ENCODE results near the gene FANCC. TPM values are rescaled to one million over a fixed set of nuclear protein-coding genes. Genes with fewer than 3 reads are reported as not detected.

FANCC gene
- total RNA-seq, 1 experiment from 2014 or later, result 14.5 TPM

DNA sequence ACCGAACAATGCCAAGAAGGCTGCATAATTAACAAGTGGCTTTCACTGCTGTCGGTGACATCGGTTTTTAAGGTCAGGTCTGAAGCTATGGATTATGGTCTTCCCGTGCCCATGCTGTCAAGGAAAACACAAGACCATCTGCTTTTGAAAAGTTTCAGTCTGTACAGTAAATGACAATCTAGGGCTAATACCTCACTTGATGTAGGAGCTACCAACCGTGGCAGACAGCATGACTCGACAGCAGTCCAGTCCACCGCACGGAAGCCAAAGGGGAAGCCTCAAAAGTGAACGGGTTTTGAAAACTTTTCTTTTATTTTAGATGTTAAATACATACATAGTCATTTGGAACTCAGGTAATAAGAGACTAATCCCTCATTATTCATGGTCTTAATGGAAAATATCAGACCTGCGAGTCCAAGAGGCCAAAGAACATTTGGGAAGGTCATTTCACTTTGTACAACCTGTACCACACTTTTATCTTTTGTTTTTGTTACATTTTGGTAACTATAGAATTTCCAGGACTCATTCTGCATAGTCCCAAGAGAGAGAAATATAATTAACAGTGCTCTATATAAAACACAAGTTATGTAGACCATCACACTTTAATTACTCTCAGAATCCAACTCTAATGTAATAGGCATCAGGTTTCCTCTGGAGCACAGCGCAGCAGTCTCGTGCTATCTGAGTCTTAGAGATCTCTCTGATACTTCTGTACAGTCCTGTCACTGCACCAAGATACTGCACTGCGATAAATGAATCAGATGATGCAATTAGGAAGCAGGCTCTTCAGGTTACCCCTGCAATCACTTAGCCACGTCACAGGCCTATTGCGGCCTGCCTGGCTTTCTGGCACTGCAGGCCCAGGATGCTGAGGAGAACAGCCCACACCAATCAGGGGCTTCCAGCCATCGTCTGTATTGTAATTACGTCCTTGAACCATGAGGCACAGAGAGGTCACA is 184.9 kb downstream of the FANCC start:
- H3K36me3 Mint-ChIP-seq (ENCODE audit: insufficient read depth, unreplicated experiment), result peaks cover 5% of the 10 kb centered on the region
- DNase-seq, result no peak
- intact Hi-C loops (cut with micrococcal nuclease; ENCODE audit: unreplicated experiment), result no loop called here
- H3K27me3 Mint-ChIP-seq (ENCODE audit: unreplicated experiment), result no peaks in the 10 kb centered on the region
- H3K9me3 Mint-ChIP-seq (ENCODE audit: low read depth, unreplicated experiment), result no peaks in the 10 kb centered on the region
- BruUV-seq (replicated peaks), result no TSS peak
- TF ChIP-seq, protein P1, sequence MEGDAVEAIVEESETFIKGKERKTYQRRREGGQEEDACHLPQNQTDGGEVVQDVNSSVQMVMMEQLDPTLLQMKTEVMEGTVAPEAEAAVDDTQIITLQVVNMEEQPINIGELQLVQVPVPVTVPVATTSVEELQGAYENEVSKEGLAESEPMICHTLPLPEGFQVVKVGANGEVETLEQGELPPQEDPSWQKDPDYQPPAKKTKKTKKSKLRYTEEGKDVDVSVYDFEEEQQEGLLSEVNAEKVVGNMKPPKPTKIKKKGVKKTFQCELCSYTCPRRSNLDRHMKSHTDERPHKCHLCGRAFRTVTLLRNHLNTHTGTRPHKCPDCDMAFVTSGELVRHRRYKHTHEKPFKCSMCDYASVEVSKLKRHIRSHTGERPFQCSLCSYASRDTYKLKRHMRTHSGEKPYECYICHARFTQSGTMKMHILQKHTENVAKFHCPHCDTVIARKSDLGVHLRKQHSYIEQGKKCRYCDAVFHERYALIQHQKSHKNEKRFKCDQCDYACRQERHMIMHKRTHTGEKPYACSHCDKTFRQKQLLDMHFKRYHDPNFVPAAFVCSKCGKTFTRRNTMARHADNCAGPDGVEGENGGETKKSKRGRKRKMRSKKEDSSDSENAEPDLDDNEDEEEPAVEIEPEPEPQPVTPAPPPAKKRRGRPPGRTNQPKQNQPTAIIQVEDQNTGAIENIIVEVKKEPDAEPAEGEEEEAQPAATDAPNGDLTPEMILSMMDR (IDR thresholded peaks at IDR 0.05; ENCODE audit: unreplicated experiment), result no peak
- CTCF ChIA-PET, result interaction anchor here (1.1 to 2.1 kb wide), 3 partner anchors 13 to 463 kb away, joined by 3 to 10 read pairs (median 7); no protein-coding TSS in a partner anchor
- no peak overlapping the region for H3K27ac Mint-ChIP-seq (ENCODE audit: unreplicated experiment)
- H3K4me1 Mint-ChIP-seq (ENCODE audit: low read depth, unreplicated experiment), result peaks cover 19% of the 10 kb centered on the region
- no peak overlapping the region for H3K4me3 Mint-ChIP-seq (ENCODE audit: low read depth, unreplicated experiment)

DNA sequence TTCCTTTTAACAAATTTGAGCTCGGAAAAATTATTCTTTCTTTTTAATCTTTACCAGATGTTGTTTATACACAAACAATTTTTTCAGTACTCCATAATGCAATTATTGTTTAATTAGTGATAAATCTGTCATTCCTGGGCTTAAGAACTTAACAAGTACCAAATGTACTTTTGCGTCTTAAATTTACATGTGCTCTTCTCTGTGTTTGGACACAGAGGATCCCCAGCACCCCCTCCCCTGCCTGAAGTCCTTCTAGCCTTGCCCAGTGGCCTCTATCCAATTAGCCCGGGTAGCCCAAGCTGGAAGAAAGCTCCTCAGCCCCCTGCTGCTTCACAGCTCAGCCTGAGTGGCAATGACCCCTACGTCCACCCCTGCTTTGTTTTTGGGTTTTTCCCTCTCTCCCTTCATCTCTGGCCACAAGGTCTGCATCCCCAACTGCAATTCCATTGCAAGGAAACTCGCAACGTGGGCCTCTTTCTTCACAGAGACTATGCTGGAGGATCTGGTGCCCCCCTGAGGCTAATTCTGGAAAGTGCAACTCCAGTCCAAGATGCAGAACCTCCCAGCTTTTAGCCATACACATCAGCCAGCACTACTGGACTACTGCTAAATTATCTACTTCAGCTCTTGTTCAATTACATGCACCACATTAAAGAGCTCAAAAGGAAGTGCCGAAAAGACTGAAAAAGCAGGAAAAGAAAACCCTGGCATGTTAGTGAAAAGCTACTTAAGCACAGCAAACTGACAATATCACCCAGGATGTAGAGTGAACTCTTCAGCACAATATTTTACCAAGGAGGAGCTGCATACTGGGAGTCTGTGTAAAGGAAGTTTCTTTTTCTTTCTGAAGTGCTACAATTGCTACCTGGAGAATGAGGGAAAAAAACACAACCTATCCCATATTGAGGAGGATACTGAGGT is 186.2 kb downstream of the FANCC start:
- TF ChIP-seq, protein P1 (IDR thresholded peaks at IDR 0.05; ENCODE audit: unreplicated experiment), result peak; percentile 51
- H3K36me3 Mint-ChIP-seq (ENCODE audit: insufficient read depth, unreplicated experiment), result peaks cover 5% of the 10 kb centered on the region
- H3K9me3 Mint-ChIP-seq (ENCODE audit: low read depth, unreplicated experiment), result no peaks in the 10 kb centered on the region
- H3K27me3 Mint-ChIP-seq (ENCODE audit: unreplicated experiment), result no peaks in the 10 kb centered on the region
- peak; percentile 64 for DNase-seq
- peaks cover 19% of the 10 kb centered on the region for H3K4me1 Mint-ChIP-seq (ENCODE audit: low read depth, unreplicated experiment)
- intact Hi-C loops (cut with micrococcal nuclease; ENCODE audit: unreplicated experiment), result loop anchor here (1.0 to 2.0 kb wide), 2 partner anchors 348 to 450 kb away; no protein-coding TSS in a partner anchor
- CTCF ChIA-PET, result interaction anchor here (0.7 to 2.1 kb wide), 5 partner anchors 12 to 577 kb away, joined by 3 to 10 read pairs (median 3); partner anchors contain the start of gene PCAT7
- H3K27ac Mint-ChIP-seq (ENCODE audit: unreplicated experiment), result no peak overlapping the region
- BruUV-seq (replicated peaks), result no TSS peak
- no peak overlapping the region for H3K4me3 Mint-ChIP-seq (ENCODE audit: low read depth, unreplicated experiment)

DNA sequence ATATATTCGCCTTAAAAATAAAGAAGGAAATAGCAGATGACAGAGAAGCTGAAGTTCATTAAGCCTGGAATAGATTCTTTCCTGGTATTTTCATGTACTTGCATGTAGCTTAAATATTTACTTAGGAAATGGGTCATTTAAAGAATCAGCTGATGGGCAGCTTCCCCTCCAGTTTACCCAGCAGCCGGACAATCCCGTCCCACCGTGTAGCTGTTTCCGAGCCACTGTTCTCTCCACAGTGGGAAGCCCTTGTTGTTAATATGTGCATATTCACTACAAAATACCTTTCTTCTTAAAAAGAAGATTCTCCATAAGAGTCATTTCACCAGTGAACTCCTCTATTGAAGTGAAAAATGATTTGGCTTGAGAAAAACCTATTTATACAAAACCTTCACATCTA is 187.0 kb downstream of the FANCC start:
- TF ChIP-seq, protein P1 (IDR thresholded peaks at IDR 0.05; ENCODE audit: unreplicated experiment), result no peak
- Mint-ChIP-seq H3K4me1 (ENCODE audit: low read depth, unreplicated experiment) (peaks cover 19% of the 10 kb centered on the region), H3K4me3 (ENCODE audit: low read depth, unreplicated experiment) (no peak overlapping the region), H3K36me3 (ENCODE audit: insufficient read depth, unreplicated experiment) (peaks cover 5% of the 10 kb centered on the region), H3K27me3 (ENCODE audit: unreplicated experiment) (no peaks in the 10 kb centered on the region), H3K27ac (ENCODE audit: unreplicated experiment) (no peak overlapping the region), H3K9me3 (ENCODE audit: low read depth, unreplicated experiment) (no peaks in the 10 kb centered on the region)
- BruUV-seq (replicated peaks), result no TSS peak
- CTCF ChIA-PET, result interaction anchor here (1.8 to 2.1 kb wide), 2 partner anchors 449 to 461 kb away, joined by 7 to 10 read pairs; no protein-coding TSS in a partner anchor
- no peak for DNase-seq
- intact Hi-C loops (cut with micrococcal nuclease; ENCODE audit: unreplicated experiment), result loop anchor here (2.0 kb wide), 1 partner anchor 348 kb away; no protein-coding TSS in a partner anchor
